Stomach (tissue), 4 donors: ENCODE results near the gene SLC46A2.

ENCODE experiments used
- EP300 ChIP-seq: sonication (generic); formaldehyde crosslinking; IDR thresholded peaks from one replicate; pipeline ENCODE4 v1.6.1; 2017; ENCODE audit warnings: antibody characterized with exemption
- POLR2AphosphoS5 ChIP-seq, 3 donors: sonication (generic); formaldehyde crosslinking; IDR thresholded peaks; one replicate each; pipeline ENCODE4 v1.6.1; 2016; ENCODE audit warnings: antibody characterized with exemption in 3 of 3
- TF ChIP-seq, protein P1 (sequence below), 7 experiments: fragments of 450-650 bp in 4 of 7; fragments of 200-600 bp in 3 of 7; sonication (generic) in 3 of 7; IDR thresholded peaks; one replicate each; pipeline ENCODE4 v1.5.1; 2016 to 2019; ENCODE audit warnings: antibody characterized with exemption in 7 of 7, control low read depth in 2 of 7, mild to moderate bottlenecking in 1 of 7

GRCh38 chr9:112917047-112917986, 26.6 kb upstream of the SLC46A2 start:
- TF ChIP-seq, protein P1, sequence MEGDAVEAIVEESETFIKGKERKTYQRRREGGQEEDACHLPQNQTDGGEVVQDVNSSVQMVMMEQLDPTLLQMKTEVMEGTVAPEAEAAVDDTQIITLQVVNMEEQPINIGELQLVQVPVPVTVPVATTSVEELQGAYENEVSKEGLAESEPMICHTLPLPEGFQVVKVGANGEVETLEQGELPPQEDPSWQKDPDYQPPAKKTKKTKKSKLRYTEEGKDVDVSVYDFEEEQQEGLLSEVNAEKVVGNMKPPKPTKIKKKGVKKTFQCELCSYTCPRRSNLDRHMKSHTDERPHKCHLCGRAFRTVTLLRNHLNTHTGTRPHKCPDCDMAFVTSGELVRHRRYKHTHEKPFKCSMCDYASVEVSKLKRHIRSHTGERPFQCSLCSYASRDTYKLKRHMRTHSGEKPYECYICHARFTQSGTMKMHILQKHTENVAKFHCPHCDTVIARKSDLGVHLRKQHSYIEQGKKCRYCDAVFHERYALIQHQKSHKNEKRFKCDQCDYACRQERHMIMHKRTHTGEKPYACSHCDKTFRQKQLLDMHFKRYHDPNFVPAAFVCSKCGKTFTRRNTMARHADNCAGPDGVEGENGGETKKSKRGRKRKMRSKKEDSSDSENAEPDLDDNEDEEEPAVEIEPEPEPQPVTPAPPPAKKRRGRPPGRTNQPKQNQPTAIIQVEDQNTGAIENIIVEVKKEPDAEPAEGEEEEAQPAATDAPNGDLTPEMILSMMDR (IDR thresholded peaks at IDR 0.05) = no peak
- TF ChIP-seq EP300 = no peak
- peak in 1 of 3 donors; percentile 25 for TF ChIP-seq POLR2AphosphoS5 (IDR thresholded peaks at IDR 0.05)
